T follicular helper cell (primary cell): ENCODE results near the gene EPS8.

Experiments used
- DNase-seq: peaks from one replicate; pipeline ENCODE4 v3.0.0-alpha.2; 2020; ENCODE audit warnings: low read depth

The EPS8 gene

DNA sequence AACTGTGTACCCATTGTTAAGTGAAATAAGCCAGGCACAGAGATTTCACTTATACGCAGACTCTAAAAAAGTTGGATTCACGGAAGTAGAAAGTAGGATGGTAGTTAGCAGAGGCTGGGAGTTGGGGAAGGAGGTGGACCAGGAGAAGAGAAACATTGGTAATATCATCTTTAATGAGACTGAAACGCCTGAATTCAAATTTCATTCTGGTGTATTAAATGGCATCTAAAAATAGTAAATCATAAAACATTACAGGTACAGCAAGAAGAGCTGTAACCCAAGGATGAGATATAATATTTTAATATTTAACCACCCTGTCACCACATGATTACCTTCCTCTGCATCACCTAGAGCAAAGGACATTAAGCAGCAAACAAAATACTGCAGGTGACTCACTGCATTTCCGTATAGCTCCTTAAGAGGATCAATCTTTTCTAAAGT, 99.4 kb downstream of the EPS8 start:
- no peak for DNase-seq

DNA sequence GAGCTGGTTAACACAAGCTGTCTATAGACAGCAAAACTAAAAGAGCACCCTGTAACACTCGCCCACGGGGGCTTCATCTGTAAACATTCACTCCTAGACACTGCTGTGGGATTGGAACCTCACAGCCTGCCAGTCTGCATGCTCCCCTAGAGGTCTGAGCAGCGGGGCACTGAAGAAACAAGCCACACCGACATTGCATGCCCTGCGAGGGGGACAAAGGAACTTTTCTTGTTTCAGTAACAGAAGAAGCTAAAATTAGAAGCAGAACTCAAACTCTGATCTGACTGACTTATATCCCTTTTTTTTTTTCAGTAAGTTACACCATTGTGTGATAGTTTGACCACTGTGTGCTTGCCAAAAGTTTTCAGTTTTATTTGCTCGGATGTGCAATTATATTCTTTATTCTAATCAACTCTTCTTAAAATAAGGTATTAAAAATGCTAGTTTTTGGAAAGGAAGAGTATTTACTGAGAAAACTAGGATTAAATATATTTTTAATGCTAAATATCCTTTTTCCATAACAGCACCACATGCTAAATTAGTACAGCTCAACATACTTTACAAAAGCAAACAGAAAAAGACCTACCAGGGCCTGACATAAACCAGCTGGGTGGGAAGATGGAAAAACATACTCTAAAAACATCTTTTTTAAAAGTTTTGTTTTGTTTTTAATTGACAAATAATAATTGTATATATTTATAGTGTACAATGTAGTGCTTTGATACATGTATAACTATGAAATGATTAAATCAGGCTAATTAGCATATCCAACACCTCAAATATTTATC, 100.2 kb downstream of the EPS8 start:
- no peak for DNase-seq

DNA sequence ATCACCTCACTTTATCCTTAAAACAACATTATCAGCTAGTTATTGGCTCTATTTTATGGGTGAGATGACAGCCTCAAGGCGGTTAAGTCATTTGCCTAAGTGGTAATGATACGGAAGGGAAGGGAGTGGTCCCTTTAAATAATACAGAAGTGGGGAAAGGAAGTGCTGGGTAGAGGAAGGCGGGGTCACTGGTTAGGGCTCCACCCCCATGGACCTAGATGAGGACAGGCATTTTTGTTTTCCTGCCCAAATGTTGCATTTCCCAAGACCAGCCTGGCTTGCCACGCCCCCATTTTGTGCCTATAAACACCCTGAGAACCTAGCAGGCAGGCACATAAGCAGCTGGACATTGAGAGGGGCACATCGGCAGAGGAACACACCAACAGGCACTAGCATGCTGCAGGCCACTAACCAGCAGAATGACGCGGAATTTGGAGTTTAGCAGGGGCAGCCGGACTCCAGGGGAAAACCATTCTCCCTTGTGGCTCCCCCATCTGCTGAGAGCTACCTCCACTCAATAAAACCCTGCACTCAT, 100.9 kb downstream of the EPS8 start:
- DNase-seq, result no peak

DNA sequence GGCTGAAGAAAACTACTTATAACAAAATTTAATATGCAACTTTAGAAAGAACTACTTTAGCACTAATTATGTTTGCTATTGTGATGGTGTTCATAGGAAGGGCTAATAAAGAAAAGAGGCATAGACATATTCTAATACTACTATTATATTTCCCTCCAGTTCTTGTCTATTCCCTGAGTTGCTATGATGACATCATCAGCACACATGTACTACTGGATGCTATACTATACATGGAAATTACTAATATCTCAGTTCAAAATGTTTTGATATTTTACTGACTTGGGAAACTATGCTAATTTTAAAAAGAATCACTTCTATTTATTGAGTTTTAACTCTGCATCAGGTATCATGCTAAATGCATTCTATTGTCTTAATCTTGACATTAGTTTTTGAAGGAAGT, 101.6 kb downstream of the EPS8 start:
- no peak for DNase-seq

DNA sequence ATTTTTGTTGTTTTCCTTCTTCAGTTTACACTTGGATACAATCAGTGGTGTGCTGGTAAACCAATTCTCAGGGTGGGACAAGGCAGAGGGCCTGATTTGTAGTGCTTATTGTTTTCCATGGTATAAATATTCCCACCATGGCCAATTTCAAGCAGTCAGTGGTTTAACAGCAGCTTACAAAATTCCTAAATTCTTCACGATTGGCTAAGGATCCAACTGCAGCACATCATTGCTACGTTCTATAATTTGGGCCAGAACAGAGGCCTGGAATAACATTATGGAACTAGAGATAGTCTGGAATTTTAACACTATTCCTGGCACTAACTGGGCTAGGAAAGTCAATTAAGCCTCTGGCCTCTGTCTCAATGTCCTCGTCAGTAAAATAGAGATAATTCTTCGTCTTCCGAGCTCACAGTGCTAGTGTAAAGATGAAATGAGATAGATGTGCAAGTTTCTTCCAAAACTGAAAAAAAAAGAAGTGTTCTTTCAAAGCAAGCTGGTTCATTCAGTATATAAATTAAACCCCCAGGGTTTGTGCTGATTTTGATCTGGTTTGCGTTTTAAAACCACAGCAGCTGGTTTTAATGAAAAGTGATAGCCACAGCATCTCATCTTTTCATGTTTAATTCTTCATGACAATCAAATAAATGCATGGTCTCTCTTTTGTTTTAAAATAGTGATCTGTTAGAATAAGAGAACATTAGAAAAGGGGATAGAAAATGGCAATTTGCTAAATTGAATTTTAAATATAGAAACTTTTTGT, 104.1 kb downstream of the EPS8 start:
- no peak for DNase-seq

DNA sequence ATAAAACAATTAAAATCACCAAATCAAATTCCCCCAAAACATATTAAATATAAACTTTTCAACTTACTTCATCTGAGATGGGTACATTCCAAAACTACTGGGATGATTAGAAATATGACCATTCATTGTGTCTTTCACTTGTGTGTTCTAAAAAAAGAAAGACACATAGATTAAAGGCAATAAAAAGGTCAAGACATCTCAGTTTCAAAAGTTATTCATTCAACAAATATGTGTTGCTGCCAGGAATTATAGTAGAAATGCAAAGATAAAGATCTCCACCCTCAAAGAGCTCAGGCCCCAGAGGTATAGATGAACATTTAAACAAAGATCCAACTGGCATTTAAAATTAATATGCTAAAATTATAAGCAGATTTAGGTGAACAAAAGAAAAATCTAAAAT, 106.4 kb downstream of the EPS8 start:
- DNase-seq, result no peak

DNA sequence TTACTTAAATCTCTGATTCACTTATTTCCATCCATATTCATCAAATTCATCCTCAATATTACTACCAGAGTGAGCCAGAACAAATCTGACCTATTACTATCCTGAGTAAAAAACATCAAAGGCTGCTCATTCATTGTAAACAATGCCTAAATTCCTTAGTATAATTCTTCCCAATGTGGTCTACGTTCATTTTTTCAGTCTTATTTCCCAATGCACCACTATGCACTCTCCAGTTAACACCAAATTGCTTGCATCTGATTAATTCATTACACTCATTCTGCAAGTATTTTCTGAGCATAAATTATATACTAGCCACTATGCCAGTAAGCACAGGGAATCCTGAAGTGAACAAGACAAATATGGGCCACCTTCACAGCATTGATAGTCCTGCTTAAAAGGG, 110.0 kb downstream of the EPS8 start:
- no peak for DNase-seq

DNA sequence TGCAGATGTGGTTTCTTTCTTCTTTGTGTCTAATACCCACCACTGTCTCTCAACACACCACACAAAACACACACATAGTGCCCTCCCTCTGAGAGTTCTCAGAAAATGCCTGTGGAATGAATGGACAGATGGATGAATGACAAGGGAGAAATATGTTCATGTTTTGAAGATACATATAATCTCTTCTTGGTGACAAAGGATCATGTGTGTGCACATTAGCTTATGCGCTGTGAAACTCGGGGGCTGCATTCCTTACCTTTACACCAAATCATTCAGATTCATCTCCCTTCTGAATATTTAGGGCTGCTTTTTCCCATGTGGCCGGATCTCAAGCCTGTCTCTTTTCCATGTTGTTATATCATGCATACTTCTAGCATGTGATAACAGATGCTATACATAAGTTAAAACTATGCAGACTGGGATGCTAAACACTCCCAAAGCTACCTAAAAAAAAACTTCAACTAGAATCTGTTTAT, 111.4 kb downstream of the EPS8 start:
- no peak for DNase-seq

DNA sequence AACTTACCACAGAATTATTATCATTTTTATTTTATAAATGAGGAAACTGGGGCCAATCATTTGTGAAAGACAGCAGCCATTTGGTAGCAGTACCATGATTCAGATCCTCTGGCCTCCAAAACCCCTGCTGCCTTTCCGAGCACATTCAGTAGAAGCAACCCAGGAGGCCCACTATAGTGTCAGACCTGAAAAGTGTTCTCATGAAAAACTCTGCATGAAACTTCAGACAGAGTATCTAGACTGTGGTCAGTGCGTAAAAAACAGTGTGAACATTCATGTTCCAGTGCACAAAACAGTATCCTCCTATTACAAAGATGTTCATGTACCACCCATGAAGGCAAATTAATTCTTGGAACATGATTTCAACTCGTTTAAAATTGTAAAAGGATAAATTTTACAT, 112.0 kb downstream of the EPS8 start:
- no peak for DNase-seq

DNA sequence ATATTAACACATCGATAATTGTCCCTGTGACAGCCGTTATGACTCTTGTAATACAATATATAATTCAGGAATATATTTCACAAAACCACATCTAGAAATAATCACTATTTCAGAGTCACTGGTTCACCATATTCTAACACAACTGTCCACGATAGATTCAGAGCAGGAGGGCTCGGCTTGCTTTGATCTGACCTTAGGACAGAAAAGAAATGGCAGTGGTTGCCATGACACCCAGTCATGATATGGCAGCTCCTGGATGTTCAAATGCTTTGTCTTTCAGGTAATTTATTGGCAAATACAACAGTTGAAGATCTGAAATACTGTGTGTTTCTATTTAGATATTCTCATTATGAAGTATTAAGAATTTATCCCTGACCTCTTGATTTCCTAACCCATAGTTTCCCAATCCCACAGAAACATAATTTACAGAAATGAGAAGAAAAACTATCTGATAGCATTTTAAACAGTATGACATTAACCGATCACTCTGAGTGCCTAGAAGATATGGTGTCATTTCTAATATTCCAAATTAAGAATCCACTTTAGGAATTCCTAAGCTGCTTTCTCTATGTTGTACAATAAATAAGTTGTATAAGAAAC, 116.4 kb downstream of the EPS8 start:
- DNase-seq, result no peak

DNA sequence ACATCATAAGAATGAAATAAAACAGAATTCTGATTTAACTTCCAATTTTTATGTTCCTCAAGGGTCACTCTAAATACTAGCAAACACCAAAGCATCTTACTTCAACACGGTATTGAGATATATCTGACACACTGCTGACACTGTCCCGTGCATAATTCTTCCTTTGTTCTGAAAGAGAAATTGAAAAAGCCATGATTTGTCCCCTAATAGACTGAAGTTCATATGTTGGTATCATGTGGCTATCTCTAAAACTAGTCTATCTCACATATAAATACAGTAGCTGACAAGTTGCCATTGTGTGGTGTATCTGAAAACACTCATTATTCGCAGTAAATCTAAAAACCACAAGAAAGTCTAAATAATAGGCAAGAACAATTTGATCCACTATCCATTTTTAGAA, 118.4 kb downstream of the EPS8 start:
- no peak for DNase-seq

DNA sequence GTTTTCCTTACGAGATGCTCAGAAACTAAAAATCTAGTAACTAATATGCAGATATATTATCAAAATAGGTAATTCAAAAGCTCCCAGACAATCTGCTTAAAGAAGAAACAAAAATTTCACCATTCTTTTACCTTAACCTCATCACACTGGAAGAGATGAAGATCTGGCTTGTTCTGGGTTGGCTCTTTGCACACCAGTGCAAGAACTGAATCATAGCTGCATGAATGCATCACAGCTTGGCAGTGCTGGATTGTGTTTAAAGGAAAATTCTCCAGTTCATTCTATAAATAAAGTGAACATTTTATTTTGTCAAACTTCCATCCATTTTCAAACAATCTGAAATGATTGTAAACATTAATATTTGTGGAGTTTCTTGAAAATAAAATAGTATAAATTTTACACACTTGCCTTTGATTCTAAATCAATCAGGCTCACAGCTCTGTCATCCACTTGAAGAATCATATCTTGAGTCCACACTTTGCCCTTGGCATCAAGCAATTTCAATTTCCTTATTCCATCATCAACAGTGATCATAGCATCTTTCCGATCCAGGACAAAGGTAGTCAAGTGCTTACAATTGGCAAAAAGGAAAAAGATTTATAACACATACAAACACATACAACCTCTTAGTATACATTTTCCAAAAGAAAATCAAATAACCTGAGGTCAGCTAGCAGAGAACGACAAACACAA, 119.8 kb downstream of the EPS8 start:
- no peak for DNase-seq

DNA sequence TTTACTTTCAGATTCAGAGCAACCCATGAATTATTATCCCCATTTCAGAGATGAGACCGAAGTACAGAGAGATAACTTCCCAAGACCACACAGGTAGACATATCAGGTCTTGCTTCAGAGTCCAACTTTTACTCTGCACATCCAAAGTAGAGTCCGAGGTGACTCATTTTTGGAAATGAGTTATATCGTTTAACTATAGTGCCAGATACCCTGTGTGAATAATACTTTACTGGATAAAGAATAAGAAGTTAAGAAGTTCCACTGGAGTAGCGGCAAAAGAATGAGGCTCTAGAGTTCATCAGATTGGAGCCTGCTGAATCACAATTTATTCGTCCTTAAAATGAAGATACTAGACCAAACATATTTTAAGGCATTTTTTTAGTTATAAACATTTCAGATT, 124.7 kb downstream of the EPS8 start:
- DNase-seq, result no peak

DNA sequence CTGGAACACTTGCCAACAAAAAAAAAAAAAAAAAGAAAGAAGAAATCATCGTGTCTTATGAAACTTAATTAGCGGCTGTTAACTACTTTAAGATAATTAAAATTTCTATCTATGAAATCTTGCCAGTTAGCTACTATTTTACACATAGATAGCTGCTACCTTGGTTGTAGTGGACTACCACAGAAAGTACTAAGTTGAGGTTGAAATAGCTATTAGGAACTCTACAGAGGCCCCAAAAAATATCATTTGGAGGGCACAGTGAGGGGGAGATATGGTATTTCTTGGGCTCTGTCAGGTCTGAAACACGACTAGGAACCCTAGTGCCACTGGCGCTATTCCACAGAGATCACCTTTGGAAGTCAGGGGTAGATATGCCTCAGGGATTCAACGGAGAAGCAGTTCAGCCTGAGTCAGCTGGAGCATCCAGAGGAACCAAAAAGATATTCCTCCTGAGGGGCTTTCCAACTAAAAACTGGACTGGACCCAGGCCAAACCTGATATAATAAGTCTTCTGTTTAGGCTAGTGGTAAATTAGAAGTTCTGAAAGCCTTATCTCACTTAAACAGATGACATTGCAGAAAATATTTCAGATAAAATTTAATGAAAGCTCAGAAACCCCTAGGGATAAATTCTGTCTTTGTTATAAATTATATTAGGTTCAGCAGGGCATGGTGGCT, 126.1 kb downstream of the EPS8 start:
- DNase-seq, result no peak

DNA sequence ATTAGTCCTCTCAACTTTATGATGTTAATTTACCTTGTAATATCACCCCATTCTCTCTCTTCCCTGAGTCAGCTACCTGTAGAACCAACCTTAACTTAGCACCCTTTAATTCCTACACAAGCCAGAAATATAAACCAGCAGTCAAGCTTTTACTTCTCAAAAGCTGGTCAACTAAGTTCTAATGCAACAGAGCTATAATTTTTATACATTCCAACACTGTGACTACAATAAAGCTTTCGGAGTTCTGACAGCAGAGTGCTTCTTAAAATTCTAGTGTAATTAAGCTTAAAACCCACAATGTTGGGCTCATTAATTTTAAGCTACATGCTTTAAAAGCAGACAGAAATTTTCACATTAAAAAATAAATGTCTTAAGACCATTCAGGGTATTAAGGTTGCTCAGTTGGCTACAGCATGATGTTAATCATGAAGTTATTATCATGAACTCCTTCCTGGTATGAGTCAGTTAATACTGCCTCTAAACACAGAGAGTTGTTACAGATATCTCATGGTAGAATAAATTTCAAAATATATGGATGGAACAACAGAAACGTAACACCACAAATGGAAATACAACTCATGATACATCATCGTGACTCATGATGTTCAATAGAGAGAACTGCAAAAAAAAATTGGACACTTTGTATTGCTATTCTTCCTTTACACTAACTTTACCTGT, 126.7 kb downstream of the EPS8 start:
- no peak for DNase-seq

DNA sequence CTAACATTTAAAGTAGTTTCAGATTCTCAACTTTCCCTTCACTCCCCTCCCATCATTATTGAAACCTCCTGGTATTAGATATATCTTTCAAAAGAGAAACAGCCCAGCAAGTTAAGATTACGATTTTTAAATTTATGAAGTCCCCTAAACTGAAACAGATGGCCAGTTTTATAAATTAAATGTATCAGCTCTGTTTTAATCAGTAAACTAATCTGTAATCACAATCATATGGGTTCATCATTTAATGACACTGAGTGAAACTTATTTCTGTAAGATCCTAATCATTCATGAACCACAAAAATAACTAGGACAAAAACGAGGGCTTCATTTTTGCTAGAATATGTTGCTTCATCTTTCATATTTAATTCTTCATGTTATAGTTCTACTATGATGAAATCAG, 137.8 kb downstream of the EPS8 start:
- no peak for DNase-seq

DNA sequence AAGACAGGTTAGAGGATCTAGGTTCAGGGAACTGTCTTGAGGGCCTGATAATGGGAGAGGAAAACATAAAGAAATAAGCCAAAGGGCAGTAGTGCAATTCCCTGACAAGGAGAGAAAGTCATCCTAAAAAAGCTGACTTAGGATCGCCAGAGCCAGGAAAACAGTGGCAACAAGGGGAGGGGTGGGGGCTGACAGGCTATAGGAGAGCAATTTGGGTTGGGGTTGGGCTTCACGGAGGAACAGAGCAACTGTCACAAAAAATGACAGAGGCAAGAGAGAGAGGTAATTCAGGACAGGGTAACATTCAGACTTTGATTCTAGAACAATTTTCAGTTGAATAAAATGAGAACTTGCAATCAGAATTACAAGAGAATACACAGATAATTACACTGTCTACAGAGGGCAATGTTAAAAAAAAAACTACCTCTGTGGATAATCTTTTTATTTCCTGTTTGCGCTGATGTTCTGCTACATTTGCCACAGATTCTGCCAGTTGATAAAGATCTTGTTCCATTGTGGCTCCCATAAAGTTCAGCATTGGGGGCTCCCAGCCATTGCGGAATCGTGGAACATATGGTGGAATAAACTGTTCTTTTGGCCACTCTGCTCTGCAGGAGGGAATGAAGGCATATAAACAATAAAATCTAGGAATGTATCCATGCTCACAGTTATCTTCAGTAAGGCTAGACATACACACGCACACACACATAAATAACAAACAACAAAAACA, 138.6 kb downstream of the EPS8 start:
- no peak for DNase-seq

DNA sequence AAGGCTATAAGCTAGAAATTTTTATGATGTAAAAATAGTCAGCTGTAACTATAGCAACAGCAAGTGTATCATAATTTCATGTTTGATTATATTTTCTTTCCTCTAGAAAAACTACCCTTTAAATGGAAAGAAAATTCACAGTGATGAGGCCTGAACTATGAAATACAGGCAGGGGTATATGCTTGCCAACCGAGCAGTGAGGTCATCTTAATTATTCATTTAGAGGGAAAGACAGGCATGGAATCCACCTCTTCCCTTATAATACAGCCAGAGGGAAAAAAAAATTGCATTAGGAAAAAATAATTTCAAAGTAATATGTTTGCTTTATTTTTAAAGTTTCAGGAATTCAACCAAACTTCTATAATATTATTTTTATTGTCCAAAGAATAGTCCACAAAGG, 139.8 kb downstream of the EPS8 start:
- no peak for DNase-seq

DNA sequence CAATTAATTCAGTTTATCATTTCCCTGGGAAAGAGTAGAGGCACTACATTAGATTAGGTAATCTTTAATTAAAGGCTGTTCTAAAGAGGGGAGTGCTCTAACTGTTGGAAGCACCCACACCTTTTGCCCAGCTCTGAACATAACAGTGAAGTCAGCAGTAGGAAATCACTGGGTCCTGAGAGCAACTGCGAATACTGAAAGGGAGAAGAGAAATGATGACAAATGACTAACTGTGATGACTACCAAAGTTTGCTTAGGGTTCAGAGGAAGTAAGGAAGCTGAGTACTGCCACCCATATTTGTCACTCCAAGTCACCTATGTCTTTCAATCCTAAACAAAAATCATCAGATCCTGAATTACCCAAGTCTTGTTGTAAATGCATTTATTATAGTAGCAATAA, 140.6 kb downstream of the EPS8 start:
- no peak for DNase-seq

DNA sequence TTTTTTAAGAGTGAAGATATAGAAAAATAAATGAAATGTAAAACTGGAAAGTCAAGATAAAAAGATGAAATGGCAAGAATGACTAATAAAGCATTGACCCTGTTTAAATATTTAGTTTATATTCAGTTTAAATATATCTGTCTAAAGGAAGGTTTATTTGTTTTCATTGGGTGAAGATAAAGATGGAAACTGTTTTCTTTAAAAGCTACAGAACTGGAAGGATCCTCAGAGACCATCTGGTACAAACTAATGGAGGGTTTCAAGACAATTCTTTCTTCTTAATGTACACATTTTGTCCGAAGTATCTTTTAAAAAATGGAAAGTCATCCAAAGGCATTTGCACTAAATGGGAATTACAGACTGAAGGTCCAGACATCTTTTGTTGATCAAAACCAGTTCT, 142.6 kb downstream of the EPS8 start:
- DNase-seq, result no peak
